ENCODE measurements around the gene DDIT3. TPM values are rescaled to one million over a fixed set of nuclear protein-coding genes. Genes with fewer than 3 reads are reported as not detected.

The DDIT3 gene
- total and polyA plus RNA-seq, 2 donors (not counting 1 experiment from before 2014, with no cell fraction given), result 35.6 to 159 TPM

GRCh38 chr12:57489157-57489641 lies 31.1 kb downstream of the DDIT3 start:
- 100% methylated on average over 3 of the region's 5 CpGs for WGBS (ENCODE audit: insufficient coverage)
- H3K9me3 ChIP-seq (ENCODE audit: control extremely low read depth in 1 of 3, control insufficient read depth in 2 of 3, insufficient read depth in 1 of 3, low read length in 2 of 3), result no peaks in the 10 kb centered on the region
- intact Hi-C loops (cut with micrococcal nuclease), result loop anchor here (10.0 kb wide), 1 partner anchor 266 kb away; the partner anchor contains the start of genes CDK4 and MARCHF9
- ATAC-seq (ENCODE audit: low read depth), result no peak
- H4K20me1 ChIP-seq (ENCODE audit: control insufficient read depth, insufficient read depth, low read length, poor library complexity, severe bottlenecking), result peaks cover 5% of the 10 kb centered on the region
- no peak overlapping the region for H2AFZ ChIP-seq (ENCODE audit: insufficient read depth, low read depth, low read length, poor library complexity, severe bottlenecking)
- H3K27me3 ChIP-seq (replicated peaks in 1 of 4; ENCODE audit: control extremely low read depth in 1 of 4, control insufficient read depth in 3 of 4, insufficient read depth in 4 of 4, low read length in 3 of 4), result no peaks in the 10 kb centered on the region
- ChIA-PET POLR2A (interaction anchor here (1.2 kb wide), 1 partner anchor 31 kb away, joined by 11 read pairs; the partner anchor contains the start of gene DDIT3), CTCF (interaction anchor here (1.0 kb wide), 1 partner anchor 25 kb away, joined by 5 read pairs; no protein-coding TSS in a partner anchor)
- H3K4me3 ChIP-seq (ENCODE audit: control extremely low read depth in 1 of 5, extremely low read depth in 1 of 5, insufficient read depth in 1 of 5, low read depth in 2 of 5, low read length in 4 of 5), result no peak overlapping the region
- peaks cover 52% of the 10 kb centered on the region for H3K79me2 ChIP-seq (ENCODE audit: control insufficient read depth, insufficient read depth, low read length)
- peak overlapping the region; percentile 93 for H3K27ac Mint-ChIP-seq
- no peaks in the 10 kb centered on the region for H3K9me3 Mint-ChIP-seq (ENCODE audit: insufficient read depth)
- DNase-seq, result no peak
- peaks cover 25% of the 10 kb centered on the region for H3K4me1 Mint-ChIP-seq
- TF ChIP-seq EZH2 (IDR thresholded peaks at IDR 0.05; ENCODE audit: borderline replicate concordance, insufficient read depth, low read depth, low read length, poor library complexity, severe bottlenecking) (no peak), CTCF (IDR thresholded peaks at IDR 0.05) (no peak)
- H3K4me2 ChIP-seq (replicated peaks; ENCODE audit: low read depth, low read length, poor library complexity, severe bottlenecking), result peak overlapping the region; percentile 98
- H3K4me3 Mint-ChIP-seq, result peak overlapping the region; percentile 89
- H3K27ac ChIP-seq (ENCODE audit: low read length in 2 of 2), result no peak overlapping the region
- H3K36me3 ChIP-seq (replicated peaks in 1 of 2; ENCODE audit: control extremely low read depth in 1 of 2, control insufficient read depth in 1 of 2, extremely low read depth in 1 of 2, insufficient read depth in 2 of 2, low read length in 1 of 2), result peaks cover 5 to 30% of the 10 kb centered on the region in 2 experiments
- no peaks in the 10 kb centered on the region for H3K27me3 Mint-ChIP-seq
- H3K9ac ChIP-seq (ENCODE audit: low read length), result peak overlapping the region; percentile 77
- H3K4me1 ChIP-seq (ENCODE audit: control insufficient read depth in 2 of 2, insufficient read depth in 2 of 2, low read length in 2 of 2), result peaks cover 15 to 20% of the 10 kb centered on the region in 2 donors

Data from B cell (primary cell).